ENCODE data around the gene TMC6.
"Not testable (repeated sequence)": the region's sequence is repeated elsewhere in the genome, so short reads cannot be mapped to it uniquely, and the experiment has no call there.

Gene TMC6

DNA sequence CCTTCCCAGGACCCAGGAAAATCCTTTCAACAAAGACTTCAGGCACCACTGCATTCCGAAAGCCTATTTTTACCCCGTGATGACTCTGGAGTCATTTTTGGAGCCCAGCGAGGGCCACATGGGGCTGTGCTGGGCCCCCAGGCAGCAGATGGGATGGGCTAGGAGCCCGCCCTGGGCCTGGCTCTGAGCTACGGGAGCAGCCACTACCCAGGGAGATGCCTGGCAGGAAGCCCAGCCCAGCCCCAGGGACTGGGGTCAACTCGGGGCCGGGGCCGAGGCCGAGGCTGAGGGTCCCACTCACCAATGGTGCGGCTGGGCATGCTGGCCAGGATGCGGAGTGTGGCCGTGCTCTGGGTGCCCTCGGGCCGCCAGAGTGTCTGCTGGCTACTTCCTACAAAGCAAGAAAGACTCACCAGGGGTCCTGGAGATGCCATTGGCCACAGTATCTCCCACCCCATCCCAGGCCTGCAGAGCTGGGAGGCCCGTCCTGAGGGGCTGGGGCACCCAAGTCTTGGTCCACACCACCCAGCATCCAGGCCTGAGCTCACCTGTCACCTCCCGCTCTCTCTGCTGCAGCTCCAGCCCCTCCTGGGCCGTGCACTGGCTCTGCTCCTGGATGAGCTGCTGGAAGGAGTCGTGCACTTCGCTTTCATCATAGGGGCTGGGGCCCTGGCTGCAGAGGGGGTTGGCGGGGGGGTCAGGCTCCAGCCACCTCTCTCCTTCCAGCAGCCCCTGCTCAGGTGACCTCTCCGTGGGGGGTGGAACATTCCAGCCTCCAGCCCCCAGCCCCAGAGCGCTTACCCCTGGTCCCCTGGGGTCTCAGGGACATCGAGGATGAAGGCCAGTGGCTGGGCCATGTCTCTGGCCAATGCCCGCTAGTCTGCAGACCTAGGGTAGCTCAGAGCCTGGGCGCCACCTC is 2.3 kb downstream of the TMC6 start:
- DNase-seq: peak in 1 of 10 donors; percentile 85
- intact Hi-C loops (cut with DNase I): no loop called here

DNA sequence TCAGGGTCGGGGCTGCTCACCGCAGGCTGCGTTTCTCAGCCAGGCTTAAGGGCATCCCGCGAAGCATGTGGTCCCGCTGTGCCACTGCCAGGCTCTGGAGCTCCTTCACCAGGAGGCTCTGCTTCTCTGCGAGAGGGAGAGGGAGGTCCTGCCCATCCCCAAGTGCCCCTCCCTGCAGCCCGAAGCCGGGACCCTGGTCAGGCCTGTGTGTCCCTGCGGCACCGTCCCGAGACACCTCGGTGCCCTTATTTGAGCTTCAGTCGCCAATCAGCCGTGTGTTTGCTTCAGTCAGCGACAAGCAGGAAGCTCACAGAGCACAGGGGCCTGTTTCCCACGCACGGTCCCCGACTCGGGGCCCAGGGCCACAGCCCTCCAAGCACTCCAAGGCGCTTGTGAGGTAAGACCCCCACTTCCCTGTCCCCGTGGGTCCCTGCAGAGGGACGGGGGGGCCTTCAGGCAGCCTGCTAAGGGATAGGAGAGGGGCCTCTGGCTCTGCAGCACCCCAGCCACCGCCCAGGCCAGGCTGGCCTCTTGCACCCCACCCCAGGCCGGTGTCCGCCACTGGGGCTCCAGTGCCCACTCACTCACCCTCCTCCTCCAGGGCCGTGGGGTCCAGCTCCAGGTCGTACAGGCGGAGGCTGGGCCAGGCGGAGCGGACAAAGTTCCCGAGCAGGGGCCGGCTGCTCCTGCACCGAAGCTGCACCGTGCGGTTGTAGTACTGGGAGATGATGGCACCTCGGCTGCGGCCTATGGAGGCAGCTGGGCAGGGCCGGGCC is 3.2 kb downstream of the TMC6 start:
- intact Hi-C loops (cut with DNase I): no loop called here
- peak in 1 of 10 donors; percentile 79 for DNase-seq

DNA sequence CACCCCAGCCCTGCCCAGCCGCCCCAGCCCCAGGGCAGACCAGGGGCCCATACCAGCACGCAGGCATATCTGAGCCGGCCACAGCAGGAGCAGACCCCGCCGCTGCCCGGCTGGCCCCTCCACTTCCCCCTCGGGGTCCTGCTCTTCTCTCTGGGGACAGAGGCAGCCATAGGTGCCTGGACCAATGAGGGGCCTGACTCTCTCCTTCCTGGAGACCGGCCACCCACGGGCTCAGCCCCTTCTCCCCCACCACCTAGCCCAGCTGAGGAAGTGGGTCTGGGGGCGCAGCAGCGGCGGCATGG is 3.8 kb downstream of the TMC6 start:
- no peak for DNase-seq
- intact Hi-C loops (cut with DNase I): no loop called here

DNA sequence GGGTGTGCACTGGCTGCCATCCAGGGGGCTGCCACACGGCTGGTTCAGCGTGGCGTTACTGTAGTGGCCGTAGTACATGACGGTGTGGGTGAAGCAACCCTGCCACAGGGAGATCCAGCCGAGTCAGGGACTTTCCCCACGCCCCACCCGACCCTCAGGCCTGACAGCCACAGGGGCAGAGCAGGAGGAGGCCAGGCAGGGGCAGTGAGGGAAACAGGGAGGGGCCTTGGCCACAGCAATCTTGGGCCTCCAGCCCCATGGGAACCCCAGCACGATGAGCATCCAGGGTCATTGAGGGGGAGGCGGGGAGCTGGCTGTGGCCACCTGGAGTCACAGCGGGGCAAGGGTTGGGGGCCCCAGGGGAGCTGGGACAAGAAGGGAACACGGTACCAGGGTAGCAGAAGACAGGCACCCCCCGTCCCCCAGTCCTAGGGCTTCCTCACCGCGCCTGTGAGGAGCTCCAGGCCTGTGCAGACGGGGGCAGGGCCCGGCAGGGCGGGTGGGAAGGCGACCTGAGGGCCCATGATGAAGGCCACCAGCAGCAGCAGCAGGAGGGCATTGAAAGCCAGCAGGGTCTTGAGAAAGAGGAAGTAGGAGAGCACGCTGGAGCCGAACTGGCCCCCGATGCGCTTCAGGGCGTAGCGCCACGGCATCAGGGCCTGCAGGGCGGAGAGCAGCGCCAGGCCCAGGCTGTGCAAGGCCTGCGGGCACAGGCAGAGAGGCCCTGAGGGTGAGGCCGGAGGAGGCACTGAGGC is 4.3 kb downstream of the TMC6 start:
- DNase-seq: peak in 1 of 10 donors; percentile 84
- intact Hi-C loops (cut with DNase I): no loop called here

DNA sequence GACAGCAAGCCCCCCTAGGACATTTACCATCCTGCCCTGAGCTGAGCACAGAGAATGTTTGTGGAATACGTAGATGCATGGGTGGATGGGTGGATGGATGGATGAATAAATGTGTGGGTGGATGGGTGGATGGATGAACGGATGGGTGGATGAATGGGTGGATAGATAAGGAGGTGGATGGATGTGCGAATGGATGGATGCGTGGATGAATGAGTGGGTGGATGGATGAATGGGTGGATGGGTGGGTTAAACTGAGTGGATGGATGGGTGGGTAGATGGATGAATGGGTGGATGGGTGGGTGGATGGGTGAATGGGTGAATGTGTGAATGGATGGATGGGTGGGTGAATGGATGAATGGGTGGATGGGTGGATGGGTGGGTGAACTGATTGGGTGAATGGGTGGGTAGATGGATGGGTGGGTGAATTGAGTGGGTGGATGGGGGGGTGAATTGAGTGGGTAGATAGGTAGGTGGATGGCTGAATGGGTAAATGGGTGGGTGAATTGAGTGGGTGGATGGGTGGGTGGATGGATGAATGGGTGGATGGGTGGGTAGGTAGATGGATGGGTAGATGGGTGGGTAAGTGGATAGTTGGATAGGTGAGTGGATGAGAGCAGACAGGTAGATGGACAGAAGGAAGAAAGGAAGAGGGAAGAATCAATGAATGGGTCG is 5.2 kb downstream of the TMC6 start:
- intact Hi-C loops (cut with DNase I): no loop called here
- no peak for DNase-seq

DNA sequence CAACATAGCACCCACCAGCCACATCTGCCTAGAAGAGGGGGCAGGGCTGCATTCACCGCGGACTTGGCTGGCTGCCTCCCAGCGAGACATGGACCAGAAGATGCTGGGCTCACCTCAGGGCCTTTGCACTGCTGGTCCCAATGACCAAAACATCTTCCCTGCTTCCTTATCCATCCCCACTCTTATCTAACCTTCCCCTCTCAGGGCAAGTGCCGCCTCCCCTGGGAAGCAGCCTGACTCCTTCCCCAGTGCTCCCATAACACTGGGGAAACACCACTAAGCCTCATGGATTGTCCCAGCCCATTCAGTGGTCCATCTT is 5.7 kb downstream of the TMC6 start:
- no peak for DNase-seq
- intact Hi-C loops (cut with DNase I): no loop called here

DNA sequence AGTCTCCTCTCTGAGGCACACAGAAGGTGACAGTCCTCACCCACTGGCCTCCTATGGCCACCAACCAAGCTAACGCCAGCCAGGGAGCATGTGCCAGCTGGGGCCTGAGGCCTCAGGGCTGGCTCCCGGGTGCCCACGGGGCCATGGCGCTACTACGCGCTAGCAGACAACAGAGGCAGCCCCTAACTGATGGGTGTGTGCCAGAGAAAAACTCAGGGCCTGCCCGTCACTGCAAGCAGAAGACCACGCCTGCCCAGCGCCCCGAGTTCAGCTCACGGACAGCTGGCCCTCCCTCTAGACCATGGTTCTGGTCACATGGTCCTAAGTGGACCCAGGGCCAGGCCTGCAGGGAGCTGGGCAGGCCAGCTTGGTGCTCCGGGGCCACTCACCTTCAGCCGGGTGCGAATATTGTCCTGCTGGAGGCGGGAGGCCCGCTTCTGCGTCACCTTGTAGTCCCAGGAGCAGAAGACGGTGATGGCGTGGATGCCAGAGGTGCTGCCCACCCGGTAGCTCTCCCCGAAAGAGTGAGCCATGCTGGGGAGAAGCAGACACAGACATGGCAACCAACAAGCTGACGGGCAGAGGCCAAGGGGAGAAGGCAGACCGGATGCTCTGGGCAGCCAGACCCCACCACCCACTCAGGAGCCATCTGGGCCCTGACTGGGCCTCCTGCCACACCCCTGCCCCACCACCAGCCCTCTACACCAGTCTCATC is 6.2 kb downstream of the TMC6 start:
- intact Hi-C loops (cut with DNase I): no loop called here
- peak in 1 of 10 donors; percentile 82 for DNase-seq

DNA sequence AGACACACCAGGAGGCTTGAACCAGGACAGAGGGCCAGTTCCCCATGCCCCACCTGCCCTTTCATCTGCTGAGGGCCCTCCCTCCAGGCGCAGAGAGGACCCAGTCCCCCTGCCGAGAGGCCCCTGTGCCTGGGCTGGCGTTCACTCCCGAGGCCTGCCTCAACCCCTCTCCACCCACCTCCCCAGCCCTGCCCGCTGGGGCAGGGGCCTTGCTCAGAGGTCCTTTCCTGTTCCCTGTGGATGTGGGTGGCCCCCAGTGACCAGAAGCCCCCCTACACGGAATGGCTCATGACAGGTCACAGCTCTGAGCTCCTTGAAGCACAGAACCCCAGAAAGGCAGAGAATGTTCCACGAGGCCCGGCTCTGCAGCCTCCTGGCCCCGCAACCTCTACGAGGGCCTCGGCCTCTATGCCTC is 6.7 kb downstream of the TMC6 start:
- intact Hi-C loops (cut with DNase I): no loop called here
- no peak for DNase-seq

DNA sequence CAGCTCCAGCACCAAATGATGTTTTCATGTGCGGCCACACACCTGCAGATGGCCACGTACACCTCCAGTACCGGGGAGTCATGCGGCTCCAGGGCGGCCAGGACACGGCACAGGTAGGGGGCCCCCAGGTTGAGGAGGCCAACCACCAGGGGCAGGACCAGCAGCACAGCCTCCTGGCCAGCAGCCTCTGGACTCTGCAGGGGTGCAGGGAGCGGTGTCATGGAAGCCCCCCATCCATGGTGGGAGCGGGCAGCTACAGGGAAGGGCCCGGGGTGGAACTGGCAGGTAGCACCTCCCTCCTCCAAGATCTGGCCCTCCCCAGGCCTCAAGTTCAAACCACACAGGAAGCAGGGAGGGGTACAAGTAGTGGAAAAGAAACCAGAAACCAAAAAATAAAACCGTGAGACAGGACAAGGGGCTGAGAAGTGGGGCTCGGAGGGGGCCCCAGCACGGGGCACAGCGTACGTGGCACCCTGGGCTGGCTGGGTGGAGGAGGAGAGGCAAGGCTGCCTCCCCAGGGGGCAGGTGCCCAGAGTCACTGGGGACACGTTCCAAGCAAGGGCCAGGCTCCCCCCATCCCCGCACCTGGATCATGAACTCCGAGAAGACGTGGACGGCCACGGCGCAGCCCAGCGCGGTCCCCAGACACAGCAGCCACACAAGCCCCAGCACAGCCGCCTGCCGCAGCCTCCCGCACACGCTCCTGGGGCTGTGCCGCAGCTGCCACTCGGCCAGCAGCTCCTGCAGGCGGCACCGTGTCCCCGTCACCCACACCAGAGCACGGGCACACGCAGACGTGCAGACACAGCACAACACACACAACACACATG is 7.4 kb downstream of the TMC6 start:
- intact Hi-C loops (cut with DNase I): no loop called here
- peak in 1 of 10 donors; percentile 70 for DNase-seq

DNA sequence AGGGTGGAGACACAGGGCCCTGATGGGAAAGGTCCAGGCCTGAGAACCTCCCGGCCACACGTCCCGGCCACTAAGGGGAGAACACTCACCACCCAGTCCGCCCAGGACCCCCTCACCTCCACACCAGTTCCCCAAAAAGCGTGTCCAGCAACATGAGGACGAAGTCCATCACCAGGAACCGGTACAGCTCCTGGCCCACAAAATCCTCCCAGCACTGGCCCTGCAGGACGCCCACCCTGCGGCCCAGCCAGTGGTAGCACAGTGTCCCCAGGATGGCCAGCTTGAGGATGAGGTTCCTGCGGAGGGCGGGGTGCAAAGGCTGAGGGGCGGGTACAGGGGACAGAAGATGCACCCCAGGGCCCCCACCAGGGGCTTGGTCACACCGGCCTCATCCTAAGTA is 8.0 kb downstream of the TMC6 start:
- peak in 1 of 10 donors; percentile 49 for DNase-seq
- intact Hi-C loops (cut with DNase I): no loop called here

DNA sequence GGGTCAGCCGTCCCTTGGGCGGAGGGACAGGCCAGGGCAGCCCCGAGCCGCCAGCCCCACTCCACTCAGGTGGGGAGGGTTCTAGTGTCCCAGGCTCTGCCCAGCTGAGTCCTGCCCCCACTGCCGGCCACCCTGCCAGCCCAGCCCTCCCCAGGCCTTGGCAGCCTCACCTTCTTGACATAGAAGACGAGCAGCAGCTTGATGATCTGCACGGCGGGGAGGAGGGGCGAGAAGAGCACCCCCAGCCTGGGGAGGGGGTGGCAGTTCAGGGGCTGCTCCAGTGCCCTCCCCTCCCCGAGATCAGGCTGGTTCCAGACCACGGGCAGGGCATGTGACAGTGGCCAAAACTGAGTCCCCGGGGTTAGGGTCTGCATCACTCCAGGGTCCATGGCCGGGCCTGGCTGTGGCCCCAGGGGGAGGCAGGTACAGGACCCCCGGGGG is 9.7 kb downstream of the TMC6 start:
- intact Hi-C loops (cut with DNase I): no loop called here

DNA sequence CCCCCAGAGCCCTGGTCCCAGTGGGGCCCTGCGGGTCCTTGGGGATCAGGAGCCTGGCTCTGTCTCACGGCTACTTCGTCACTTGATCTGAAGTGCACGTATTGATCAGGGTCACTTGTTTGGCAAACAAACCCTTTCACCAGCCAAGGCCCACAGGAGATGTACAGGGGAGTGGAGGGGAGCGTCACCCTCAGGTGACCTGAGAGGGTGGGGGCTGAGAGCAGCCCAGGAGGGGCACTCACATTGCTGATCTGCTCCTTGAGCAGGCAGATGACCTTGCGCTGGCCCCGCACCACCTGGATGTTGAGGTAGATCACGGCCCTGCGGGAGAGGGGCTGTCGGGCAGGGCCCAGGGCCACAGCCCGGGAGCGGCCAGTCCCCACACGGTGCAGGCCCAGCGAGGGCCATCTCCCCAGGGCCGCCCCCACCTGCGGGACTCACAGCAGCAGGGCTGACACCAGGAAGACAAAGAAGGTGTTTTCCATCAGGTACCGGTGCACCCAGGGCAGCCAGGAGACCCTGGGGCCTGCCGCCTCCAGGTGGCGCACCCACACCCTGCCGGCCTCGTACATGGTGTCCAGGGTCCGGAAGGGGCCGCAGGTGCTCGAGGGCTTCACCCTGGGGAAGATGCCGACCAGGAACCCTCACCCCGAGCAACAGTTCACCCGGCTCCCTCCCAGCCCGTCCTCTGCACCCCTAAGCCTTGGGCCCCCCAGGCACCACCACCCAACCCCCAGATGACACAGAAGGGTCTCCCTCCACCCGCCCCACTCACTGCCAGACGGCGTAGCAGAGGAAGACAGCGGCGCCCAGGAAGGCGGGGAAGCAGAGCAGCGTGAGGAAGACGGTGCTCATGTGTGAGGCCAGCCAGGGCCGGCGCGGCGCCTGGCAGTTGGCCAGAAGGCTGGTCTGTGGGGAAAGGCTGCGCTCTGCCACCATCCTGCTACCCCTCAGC is 11.3 kb downstream of the TMC6 start:
- intact Hi-C loops (cut with DNase I): no loop called here
- peak in 4 of 10 donors; percentile 41 to 94 (median 76) for DNase-seq

More for the DNA sequence above, 9.7 kb downstream of the TMC6 start:
- peak in 1 of 10 donors; percentile 82 for DNase-seq

DNA sequence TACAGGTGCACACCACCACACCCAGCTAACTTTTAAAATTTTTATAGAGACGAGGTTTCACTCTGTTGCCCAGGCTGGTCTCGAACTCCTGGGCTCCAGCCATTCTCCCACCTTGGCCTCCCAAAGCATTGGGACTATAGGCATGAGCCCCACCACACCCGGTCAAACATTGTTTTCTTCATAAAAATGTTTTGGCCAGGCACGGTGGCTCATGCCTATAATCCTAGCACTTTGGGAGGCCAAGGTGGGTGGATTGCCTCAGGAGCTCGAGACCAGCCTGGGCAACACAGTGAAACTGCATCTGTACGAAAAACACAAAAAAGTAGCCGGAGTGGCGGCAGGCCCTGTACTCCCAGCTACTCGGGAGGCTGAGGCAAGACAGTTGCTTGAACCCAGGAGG is 12.1 kb downstream of the TMC6 start:
- intact Hi-C loops (cut with DNase I): no loop called here
- peak in 2 of 10 donors; percentile 24 to 55 for DNase-seq

DNA sequence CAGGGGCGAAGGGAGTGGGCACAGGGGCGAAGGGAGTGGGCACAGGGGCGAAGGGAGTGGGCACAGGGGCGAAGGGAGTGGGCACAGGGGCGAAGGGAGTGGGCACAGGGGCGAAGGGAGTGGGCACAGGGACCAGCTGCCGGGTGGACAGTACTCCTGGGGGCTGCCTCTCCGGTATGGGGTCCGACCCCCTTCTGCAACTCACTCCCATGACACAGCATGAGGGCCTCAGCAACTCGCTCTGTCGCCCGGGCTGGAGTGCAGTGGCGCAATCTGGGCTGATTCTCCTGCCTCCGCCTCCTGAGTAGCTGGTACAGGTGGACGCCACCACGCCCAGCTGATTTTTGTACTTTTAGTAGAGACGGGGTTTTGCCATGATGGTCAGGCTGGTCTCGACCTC is 12.8 kb downstream of the TMC6 start:
- DNase-seq: peak in 2 of 10 donors; percentile 67 to 75
- intact Hi-C loops (cut with DNase I): not testable (repeated sequence)

DNA sequence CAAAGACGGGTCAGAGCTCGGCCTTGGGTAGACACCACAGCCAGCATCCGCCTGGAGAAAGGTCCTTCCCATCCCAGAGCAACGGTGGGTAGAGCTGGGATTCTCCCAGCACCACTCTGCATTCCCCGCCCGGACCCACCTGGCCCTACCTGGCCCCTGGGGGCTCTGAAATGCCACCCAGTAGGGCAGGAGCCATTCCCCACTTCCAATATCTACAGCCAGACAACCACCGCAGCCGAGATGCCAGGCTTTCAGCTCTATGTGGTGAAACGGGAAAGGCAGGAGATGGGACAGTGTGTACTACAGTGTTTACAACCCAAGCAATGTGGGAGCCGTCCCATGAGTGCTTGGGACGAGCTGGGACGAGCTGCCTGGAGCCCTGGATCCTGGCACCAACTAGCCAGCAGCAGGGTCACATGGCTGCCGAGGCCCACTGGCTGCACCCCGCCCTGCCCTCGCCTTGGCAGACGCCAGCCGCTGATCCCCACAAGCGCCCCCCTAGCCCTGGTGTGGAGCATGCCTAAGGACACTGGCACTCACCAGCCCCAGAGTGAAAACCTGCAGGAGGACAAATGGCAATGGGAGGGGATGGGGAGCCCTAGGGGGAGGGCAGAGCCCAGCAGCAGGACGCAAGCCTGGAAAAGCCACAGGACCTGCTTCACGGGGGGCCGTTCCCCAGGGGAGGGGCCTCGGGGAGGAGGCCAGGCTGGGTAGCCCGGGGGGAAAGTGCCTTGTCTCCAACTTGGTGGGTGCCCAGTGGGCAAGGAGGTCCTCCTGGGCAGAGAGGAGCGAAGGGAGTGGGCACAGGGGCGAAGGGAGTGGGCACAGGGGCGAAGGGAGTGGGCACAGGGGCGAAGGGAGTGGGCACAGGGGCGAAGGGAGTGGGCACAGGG is 13.5 kb downstream of the TMC6 start:
- intact Hi-C loops (cut with DNase I): no loop called here
- peak; percentile 79 to 99 (median 91) for DNase-seq

All from posterior cingulate gyrus (tissue), 11 donors.